SW 1271 (cell line): ENCODE measurements around the gene MDC1.

Source experiments
- DNase-seq, 2 experiments: peaks; one replicate each; lab custom pipeline; 2025; lab: John Stamatoyannopoulos, UW

MDC1 gene

DNA sequence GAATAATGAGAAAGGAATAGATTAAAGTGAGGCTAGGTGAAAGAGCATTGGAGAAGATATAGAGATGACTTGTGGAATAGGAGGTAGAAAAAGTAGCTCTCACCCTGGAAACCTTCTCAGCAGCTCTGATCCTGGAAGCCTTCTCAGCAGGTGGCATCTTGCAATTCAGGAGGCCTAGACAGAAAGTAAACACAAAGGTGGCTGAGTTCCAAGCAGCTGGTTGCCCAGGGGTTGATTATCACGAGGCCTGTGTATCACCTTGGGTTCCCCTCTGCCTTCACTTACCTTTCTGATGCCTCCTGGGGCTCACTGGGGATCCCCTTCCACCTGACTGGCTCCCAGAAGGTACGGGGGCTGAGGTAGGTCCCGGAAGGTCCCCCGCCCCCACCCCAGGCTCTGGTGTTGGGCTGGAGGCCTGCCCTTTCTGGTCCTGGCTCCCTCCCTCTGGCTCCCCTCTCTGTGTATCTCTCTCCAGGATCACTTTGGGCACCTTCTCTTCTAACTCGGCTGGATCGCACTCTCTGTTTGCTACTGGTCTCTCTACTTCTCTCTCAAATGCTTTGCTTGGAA lies 9.7 kb downstream of the MDC1 start:
- no peak for DNase-seq

DNA sequence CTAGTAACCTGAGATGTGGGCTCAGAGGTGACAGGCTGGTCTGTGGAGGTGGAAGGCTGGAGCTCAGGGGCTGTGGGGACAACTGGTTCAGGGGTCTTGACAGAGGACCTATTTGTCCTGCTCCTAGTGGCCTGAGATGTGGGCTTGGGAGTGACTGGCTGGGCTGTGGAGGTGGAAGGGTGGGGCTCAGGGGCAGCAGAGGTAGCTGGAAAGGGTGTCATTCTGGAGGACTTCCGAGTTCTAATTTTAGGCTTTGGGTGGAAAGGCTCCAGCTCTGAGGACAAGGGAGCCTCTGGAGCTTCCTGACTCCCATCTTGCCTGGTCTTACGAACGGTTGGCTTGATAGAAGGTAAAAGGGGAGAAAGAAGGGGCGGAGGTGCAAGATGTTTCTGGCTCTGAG lies 11.5 kb downstream of the MDC1 start:
- DNase-seq = no peak

DNA sequence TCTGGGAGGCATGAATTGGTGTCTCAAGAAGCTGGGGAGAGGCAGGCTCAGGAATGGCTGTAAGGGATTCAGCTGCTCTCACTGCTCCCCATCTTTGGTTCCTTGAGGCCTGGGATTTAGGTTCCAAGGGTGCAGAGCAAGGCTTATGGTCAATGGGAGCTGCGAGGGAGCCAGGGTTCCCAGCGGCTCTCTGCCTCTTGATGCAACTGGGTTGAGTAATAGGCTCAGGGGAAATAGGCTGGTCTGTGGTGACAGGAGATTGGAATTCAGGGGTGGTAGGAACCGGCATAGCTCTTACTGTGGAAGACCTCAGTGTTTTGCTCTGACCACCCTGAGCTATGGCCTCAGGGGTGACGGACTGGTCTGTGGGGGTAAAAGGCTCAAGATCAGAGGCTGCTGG lies 13.3 kb downstream of the MDC1 start:
- no peak for DNase-seq

DNA sequence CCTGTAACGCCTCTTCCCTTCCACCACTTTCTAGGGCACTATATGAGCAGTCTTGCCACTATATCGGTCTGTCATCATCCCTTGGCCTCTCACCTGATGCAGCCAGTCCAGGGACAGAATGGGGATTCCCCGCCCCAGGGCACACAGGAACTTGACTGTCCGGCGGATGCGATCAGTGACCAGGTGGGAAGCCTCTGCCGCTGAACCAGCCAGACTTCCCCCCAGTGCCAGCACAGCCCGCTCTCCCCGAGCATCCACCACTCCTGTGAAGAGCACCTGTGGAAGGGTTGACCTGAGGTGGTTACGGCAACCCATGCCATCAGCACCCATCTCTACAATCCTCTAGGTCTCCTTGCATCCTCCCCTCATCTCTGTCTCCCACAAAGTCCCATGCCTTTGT lies 14.1 kb downstream of the MDC1 start:
- no peak for DNase-seq

DNA sequence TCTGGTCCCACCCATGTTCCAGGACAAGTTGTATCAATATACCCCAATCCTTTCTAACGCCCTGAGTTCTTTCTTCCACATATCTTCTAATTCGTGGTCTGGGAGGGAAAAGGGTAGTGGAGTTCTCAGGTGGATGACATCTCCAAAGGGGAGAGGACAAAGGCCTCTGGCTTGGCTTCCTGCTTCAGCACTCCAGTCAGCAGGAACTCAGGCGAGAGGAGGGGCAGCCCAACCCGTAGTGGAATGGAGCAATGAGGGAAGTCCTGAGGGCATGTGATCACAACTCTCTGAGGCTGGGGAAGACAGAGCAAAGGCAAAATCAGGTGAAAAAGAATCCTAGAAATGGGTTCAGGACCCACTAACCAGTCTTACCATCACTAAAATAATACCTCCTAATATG lies 16.7 kb downstream of the MDC1 start:
- no peak for DNase-seq

DNA sequence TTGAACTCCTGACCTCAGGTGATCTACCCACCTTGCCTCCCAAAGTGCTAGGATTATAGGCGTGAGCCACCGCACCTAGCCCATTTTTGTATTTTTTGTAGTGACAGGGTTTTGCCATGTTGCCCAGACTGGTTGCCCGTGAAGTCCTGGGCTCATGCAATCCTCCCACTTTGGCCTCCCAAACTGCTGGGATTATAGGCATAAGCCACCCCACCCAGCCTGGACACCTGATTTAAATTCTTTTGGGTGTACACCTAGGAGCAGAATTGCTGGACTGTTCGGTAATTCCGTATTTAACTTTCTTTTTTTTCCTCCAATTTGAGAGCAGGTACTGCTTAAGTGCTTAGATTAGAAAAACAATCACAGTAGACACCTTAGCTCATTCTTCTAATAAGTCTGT lies 20.6 kb downstream of the MDC1 start:
- no peak for DNase-seq

DNA sequence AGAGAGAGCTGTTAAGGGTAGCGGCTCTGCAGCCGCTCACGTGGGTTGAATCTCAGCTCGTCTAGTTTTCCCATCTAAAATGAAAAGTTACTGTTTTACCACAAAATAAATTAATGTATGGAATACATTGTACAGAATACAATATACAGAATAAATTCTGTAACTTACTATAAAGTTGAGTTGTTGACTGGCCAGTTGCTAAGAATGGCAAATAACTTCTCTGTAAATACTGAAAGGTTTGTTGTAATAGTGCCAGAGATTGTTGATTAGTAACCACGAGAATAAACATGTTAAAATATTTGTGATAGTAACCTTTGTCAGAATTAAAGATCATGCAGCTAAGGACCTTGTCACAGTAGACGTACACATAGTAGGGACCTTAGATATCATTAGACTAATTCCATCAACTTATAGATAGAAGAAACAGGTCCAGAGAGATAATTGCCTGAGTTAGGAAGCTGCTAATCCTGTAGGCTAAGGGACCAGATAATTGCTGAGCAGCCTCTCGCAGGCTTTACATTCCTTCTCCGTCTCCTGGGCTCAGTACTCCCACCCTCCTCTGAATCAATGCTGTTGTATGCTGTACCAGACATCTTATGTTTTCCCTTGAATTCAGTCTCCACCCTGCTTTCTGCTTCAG lies 25.8 kb downstream of the MDC1 start:
- DNase-seq = no peak

DNA sequence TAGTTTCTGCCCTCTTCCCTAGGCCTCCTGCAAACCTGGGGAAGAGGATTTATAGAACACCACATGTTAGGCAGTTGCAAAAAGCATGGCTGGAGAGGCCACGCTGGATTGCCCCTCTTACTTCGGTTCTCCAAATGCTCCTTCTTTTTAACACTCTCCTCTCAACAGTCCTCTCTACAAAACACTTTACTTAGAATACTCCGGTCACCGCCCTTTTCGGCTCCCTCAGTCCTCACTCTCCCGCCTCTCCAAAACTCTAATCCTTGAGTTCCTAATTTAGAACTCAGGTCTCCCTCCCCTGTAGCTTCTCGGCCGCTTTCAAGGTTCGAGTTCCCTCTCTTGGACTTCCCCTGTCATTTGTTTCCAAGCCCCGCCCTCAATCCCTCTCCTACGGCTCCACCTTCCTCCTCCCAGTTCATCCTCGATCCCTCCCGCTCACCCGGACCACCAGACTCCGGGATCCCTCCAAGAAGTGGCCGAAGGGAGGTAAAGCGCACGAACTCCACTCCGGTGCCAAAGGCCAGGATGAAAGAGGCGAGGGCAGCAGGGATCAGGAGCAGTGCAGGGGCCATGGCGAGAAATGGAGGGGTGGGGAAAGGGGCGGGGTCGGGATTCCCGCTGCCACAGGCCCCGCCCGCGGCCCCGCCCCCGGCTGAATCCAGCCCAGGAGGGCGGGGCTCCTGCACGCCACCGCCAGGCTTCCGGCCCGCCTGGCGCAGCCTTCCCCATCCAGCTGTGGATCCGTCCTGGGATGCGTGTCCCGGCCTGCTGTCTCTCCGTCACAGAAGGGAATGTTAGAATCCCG lies 26.5 kb downstream of the MDC1 start, which contains the start of gene NRM:
Gene NRM, minus strand, starts transcription at position 582 of the 805 bp plus-strand sequence. Its CDS starts 10 bp downstream, at position 572.
- DNase-seq = peak; percentile 78 to 89

DNA sequence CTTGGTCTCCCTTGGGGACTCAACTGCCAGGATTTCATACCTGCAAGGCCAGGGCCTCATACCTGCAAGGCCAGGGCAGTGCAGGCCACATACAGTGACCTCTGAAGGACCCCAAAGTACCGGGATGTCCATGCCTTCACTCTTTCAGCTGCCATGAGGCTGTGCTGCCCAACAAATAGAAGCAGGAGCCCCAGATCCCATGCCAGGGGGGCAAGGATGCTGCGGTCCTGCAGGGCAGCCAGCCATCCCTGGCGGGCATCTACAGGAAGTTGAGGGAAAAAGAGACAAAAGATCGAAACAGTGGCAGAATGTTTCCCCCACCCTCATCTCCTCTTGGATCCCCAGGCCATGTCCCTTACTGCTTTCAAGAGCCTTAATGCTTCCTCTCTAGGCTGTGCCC lies 27.1 kb downstream of the MDC1 start:
- DNase-seq = no peak

DNA sequence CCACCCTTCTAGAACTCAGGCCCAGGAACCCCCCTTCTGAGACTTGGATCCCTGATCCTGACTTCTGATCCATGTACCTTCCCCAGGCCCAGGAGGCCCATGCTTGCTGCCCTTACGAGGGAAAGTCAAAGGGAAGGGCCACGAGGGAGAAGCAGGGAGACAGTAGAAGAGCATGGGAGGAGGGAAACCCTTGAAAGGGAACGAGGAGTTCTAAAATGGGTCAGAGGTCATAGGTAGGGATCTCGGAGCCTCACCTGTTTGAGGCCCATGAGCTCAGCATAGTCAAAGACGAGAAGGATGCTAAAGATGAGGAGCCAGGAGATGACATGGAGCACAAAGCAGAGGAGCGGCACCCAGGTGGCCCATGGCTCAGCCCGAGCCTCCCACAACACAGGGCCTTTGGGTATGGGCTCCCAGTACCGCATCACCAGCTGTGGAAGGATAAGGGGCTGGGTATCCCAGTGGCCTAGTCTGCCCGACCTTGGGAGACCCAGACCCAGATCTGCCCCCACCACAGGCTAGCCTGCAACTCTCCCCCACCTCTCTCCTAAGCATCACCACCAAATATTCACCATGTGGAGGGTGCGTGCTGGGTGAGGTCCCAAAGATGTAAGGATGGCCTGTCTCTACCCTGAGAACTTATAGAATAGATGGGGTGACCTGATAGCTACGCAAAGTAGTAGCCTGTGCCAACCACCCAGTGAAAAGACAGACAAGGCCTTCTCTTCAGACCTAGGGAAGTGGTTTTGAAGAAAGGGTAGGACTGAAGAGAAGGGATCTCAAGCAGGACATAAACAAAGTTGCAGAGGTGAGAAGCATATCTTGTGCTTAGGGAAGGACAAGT lies 27.8 kb downstream of the MDC1 start:
- DNase-seq = no peak

DNA sequence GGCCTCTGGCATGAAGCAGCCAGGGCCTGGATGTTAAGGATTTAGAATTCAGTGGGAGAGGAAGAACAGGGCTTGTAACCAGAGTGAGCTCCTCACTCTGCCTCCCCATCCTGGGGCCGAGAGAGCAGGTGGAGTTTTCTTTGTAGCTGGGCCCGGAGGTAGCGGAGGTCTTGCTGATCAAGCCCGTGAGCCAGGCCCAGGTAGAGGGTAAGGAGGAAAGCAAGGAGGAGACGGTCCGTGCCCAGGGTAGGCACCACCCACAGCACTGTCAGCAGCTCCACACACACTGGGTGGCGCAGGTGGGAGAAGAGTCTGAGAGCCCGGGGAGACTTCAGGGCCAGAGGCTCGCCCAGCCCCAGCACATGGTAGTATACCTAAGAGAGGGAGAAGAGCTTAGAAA lies 28.5 kb downstream of the MDC1 start:
- DNase-seq = no peak

DNA sequence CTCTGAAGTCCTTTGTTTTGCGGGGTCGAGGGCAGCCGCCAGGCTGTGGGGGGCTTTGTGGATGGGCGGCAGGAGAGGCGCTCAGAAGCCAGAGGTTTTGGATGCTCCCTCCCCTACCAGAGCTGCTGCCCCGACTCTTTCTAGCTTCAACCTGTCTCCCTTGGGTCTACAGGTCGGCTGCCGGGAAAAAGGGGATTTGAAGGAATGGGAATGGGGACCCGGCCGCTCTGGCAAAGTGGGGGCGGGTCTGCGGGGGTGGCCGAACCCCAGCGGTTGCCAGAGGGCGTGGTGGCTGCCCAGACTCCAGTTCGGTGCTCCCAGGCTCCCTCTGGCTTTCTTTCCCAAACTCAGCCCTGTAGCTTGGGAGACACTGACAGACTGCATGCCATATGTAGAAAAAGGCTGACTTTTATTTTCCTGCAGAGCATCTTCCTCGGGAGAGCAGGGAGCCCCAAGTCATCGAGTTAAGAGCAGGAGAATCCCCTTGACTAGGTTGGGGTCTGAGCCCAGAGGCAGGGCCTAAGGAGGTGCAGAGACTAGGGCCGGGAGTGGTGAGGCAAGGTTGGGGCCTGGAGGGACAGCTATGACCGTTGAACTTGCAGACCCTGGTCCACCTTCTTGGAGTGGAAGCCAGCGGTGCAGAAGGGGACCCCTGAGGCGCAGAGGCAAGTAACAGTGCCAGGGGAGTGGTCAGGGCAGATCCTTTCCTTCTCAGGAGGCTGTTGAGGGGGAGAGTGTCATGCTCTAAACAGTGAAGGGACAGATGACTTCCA lies 29.2 kb downstream of the MDC1 start:
- DNase-seq = peak in 1 of 2 experiments; percentile 58

DNA sequence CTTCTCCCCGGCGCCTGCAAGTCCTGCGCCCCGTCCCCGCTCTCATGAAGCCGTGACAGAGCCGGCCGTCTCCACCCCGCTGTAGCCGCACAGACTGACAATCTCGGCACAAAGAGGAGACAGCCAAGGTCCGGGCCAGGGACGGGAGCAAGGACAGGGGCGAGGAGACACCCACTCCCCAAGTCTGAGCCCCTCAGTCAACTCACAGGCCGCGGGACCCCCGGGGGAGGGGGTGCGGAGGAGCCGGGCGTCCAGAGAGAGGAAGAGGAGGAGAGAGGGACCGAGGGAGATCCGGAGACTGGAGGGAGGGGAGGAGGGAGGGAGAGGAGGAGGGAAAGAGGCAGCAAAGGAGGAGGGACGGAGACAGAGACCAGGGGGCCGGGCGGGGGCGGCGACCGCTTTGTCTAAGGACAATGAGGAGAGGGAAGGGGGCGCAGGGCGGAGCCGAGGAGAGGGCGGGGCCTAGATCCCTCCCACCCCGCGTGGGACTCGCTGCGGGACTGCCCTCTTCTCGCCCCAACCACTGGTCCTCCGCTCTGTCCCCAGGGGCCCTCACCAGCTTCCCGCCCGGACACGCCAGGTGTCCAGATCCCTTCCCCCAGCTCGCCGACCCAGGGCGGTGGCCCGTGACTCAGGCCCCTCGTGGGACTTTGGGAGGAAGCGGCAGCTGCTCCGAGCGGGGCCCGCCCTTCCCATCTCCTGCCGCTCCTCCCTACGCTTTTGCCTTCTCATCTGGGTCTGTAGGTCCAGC lies 30.0 kb downstream of the MDC1 start:
- peak; percentile 85 to 96 for DNase-seq

DNA sequence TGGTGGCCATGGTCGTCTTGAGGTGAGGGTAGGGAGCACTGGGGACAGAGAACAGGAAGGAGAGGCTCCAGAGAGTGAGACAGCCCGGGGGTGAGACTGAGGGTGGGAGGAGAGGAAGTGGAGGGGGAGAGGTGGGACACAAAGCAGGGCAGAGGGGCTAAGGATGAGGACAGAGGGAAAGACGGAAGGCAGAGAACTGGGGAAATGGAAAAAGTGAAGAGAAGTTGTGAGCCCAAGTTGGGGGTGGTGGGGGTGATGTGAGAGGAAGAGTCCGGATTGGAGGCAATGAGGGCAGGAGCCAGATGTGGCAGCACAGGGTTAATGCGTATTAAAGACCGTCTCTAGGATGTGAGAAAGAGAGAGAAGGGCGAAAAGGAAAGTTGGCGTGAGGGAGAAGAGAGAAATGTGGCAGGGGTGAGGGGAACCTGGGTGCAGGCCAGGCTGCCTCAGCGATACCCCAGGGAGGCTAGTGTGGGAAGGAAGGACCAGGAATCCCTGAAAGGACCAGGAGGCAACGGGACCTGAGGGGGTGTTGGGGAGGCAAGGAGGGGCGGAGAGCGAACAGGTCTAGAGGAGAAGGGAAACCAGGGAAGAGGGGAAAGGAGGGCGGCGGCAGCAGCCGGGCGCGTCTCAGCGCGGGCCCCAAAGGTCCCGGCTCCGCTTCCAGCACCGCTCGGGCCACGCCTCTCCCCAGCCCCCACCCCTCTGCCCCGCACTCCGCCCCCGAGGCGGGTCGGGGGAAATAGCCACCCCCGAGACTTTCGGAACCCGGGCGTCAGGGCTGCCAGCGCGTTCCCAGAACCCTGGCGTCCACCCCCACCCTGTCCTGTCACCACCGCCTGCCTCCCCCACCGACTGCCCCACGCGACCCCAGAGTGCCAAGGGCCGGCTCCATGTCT lies 30.8 kb downstream of the MDC1 start, which contains the start of gene PPP1R18:
Gene PPP1R18, minus strand, starts transcription at position 637 of the 899 bp plus-strand sequence. Its CDS starts 627 bp downstream, at position 10.
- DNase-seq = peak in 1 of 2 experiments; percentile 80

DNA sequence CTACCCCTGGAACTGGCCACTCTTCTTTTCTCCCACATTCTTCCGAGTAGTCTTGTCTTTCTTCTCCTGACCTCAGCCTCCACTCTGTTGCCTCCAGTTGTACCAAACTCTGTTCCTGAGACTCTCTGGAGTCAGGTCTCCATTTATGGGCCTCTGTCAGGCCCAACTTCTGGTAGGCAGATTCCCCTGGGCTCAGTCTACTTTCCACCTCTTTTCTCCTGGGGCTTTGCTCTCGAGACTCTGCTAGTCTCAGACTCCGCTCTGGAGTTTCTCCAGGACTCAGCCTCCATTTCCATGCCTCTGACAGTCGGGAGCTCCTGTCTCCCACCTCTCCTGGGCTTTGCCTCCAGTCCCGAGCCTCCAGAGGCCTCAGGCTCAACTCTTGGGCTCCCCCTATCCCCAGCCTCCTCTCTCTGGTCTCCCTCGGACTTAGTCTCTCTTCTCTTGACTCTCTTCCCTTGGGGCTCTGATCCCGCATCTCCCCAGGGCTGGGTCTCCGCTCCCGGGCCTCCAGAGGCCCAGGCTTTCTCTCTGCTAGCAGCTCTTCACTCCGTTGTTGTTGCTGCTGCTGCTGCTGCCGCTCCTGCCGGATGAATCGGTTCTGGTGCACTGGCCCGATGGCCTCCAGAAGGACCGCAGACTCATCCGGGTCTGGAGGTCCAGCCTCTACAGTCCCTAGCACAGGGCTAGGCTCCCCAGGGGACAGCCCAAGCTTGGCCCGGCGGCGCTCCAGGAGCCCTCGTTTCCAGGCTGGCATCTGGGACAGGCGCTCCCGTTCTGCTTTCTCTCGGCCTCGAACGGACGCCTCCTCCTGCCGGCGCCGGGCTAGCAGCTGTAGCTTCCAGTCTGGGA lies 31.7 kb downstream of the MDC1 start:
- peak; percentile 40 to 42 for DNase-seq

DNA sequence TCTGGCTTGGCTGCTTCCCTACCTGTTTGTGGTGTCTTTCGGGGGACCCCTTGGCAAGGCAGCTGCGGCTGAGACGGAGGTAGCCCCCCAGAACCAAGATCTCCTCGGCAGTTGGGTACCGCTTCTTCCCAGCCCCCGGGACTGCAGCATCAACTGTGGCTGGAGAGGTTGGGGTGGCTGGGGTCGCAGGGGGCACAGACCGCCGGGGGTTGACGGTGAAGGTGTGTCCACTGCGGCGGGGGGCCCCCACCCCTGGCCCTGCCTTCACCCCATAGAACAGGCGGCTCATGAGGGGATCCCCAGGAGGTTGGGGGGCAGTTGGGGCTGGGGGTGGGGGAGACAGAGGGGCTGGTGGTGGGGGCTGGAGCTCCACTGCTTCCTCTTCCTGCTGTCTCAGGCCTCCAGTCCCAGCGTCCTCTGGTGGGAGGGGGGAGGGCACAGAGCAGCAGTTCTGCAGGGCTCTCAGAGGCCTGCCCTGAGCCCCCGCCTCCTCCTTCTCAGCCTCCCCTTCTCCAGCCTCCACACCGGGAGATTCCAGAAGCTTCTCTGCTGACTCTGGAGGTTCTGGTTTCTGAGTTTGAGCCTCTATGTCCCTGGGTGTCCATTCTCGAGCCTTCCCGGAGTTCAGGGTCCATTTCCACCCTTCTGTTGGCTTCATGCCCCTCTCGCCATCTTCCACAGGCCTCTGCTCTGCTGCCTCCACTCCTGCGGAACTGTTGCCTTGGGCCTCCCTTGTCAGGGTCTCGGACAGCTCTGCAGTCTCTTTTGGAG lies 32.5 kb downstream of the MDC1 start:
- peak in 1 of 2 experiments; percentile 29 for DNase-seq

DNA sequence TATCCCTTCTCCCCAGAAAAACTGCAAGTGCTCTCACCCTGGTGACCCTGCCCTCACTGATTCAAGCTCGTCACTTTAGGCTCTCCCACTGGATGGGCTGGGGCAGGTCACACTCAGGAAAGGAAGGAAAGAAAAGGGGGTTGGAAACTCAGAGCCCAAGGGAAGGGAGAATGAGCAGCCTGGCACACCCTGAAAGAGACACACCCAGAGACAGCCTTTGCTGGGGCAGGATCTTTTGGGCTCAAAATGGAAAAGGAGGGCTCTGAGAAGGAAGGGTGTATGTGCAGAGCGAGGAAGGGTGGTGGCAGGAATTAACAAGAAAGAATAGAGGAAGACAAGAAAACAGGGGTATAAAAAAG lies 33.1 kb downstream of the MDC1 start:
- DNase-seq = no peak
